Epithelial cell of prostate (primary cell): Measurements from ENCODE around the gene EOMES.
"Not testable (repeated sequence)": the region's sequence is repeated elsewhere in the genome, so short reads cannot be mapped to it uniquely, and the experiment has no call there.

Experiments
- DNase-seq: peaks from one replicate; pipeline ENCODE4 v3.0.0-alpha.2; 2011; ENCODE audit warnings: low read depth, low spot score
- H3K27ac ChIP-seq: fragments of 450-650 bp; 2 replicates; pipeline ENCODE4 v1.5.1; 2017; ENCODE audit warnings: mild to moderate bottlenecking

Gene EOMES

DNA sequence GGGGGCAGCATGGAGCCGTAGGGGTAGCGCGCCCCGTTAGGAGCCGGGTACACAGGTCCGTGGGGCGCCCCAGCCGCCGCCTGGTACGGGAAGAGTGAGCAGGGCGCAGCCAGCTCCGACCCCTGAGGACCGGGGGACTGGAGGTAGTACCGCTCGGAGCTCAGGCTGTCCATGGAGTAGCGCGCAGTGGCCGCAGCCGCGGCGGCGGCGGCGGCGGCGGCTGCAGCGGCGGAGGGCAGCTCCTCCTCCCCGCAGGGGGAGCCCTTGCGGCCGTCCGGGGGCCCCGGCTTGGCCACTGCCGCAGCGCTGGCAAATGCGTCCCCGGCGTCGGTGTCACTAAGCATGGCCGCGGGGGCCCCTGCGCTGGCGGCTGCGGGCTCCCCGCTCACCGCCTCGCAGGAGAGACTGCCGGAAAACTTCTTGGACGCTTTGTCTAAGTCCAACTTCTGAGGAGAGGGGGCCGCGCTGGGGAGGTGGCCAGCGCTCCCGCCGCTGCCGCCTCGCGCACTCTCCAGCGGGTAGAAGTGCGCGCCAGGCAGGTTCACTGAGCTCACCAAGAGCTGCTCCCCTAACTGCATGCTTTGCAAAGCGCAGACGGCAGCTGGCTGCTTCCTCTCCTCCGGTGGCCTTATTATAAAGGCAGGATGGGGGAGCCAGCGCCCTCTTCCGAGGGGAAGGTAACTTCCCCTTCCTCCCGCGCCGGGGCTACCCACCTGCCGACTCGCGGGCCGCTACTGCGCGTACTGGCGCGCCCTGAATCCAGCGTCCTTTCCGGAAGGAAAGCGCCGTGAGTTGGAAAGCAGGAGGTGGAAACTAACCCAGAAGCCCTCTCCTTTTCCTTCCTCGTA is at the start of gene EOMES:
Gene EOMES, minus strand, starts transcription at position 607 of the 848 bp plus-strand sequence. Its CDS starts 29 bp downstream, at position 578.
- DNase-seq = peak; percentile 22
- H3K27ac ChIP-seq = no peak within 1 kb of the TSS

DNA sequence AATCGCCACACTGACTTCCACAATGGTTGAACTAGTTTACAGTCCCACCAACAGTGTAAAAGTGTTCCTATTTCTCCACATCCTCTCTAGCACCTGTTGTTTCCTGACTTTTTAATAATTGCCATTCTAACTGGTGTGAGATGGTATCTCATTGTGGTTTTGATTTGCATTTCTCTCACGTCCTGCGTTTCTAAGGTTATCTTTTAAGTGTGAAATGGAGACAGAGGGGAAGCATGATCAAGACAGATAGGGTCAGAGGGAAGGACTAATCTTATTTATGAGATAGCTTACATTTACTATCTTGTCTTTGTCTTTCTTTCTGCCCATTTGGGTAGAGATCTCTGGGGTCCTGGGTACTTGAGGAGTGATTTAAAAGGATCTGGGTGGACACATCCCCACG is 48.3 kb upstream of the EOMES start:
- DNase-seq, H3K27ac ChIP-seq: not testable (repeated sequence)

DNA sequence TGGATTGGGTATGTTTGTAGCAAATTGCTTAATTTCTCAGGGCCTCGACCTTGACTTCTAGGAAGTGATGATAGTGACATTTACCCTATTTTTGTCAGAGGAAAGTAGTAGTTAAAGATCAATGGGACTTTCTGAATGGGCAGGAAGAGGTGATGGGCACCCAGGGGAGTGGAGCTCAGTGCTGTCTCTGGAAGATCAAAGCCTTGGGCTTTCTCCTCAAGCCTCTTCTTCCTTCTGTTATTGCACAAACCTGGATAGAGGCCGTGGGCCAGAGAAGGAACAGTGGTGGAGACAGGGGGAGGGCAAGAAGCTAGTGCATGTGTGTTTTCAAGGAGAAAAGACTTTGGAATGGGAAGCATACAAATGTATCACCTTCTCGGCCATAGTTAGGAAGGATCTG is 44.9 kb upstream of the EOMES start:
- DNase-seq = no peak
- no peak overlapping the region for H3K27ac ChIP-seq

DNA sequence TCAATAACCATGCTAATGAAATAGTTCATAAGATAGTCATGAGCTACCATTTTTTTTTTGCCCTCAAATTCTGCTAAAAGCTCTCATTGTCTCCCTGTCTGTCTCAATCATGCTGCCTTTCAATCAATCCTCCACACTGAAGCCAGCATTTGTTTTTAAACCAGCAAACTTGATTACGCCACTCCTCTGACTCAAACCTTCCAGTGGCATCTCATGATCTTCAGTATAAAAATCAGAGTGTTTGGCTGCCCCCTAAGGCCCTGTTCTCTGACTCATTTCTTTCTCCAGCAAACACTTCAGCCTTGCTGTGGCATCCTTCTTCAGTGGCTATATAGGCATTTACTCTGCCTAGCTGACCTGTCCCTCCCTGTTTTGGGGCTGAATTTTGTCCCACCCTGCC is 36.0 kb upstream of the EOMES start:
- DNase-seq = peak; percentile 64
- peak overlapping the region; percentile 73 for H3K27ac ChIP-seq

DNA sequence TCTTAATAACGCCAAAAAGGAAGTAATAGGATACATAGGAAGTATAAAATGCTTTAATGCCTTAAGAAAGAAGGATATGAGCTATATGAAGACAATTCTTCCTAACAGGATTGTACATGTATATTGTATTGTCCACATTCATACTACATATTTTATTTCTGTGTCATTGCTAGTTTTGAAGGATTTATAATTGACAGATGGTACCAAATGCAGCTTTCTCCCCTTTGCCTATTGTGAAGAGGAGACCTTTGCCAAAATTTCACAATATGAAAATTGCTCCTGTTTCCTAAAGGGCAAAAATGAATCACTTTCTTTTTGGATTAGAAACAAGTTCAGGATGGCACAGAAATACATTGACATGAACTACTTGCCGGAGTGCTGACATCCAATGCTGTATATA is 34.8 kb upstream of the EOMES start:
- peak; percentile 51 for DNase-seq
- H3K27ac ChIP-seq = peak overlapping the region; percentile 73

DNA sequence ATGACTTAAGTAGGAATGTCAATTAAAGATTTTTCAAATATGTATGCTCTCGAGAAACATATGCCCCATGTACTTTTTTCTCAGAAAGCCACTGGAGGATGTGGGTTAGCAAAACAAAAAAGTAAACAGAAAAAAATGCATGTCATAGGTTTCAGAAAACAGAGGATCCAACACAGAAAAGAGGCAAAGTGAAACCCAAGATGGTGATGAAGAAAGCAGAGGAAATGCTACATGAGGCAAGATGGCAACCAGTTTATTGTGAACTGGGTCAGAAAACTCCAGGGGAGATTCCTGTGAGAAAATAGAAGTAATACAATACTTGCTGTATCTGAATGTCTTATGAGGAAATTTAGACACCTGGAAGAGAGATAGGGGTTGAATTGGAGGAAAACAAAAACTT is 30.8 kb upstream of the EOMES start:
- H3K27ac ChIP-seq = no peak overlapping the region
- no peak for DNase-seq

DNA sequence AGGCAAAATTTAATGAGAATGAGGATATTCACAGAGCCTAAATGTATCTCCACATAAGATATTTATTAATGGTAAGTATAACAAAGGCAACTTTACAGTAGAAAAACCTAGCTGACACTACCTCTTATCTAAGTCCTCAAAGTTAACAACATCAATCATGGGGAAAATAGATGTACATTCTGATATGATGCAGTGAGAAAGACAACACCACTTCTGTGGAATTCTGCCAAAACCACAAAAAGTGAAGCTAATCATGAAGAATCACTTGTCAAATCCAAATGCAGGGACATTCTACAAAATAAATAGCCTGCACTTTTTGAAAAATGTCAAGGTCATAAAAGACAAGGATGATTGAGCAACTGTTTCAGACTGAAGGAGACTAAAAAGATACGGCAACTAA is 27.5 kb upstream of the EOMES start:
- DNase-seq = no peak

DNA sequence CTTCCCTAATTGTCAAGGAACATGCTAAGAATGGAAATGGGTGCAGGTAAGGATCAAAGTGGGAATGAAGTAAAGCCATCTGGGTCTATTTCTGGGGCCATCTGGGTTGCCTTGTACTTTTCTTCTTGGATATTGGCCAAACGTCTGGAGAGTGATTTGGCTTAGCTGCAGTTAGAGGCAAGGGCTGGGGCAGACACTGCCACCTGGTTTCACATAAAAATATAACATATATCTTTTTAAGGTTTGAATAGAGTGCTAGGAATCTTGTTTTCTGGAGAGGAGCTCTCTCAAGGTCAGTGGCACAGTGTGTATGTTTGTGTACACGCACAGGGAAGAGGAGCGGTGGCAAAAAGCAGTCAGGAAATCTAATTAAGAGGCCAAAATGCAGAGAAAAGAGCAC is 24.7 kb upstream of the EOMES start:
- DNase-seq = no peak
- H3K27ac ChIP-seq = no peak overlapping the region

More for the DNA sequence above, 27.5 kb upstream of the EOMES start:
- H3K27ac ChIP-seq = no peak overlapping the region

DNA sequence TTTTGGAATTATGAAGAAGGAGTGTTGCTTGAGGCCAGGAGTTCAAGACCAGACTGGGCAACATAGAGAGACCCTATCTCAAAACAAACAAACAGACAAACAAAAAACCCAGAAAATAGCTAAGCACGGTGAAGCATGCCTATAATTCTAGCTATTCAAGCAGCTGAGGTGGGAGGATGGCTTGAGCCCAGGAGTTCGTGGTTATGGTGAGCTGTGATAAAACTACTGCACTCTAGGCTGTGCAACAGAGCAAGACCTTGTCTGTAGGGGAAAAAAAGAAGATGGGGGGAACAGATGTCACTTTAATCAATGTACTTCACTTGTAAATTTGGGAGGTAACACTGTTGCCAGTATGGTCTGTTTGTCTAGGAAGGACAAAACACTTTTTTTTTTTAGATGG is 18.7 kb upstream of the EOMES start:
- no peak for DNase-seq
- no peak overlapping the region for H3K27ac ChIP-seq

DNA sequence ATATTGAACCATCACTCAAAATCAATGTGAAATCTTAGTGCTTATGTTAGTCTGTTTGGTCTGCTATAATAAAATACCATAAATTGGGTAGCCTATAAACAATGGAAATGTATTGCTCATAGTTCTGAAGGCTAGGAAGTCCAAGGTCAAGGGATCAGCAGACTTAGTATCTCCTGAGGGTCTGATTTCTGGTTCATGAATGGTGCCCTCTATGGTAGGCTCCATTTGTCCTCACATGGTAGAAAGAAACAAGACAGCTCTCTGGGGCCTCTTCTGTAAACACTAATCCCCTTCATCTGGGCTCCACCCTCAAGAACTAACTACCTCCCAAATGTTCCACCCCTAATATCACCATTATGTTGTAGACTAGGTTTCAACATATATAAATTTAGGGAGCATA is 15.0 kb upstream of the EOMES start:
- no peak overlapping the region for H3K27ac ChIP-seq
- no peak for DNase-seq

DNA sequence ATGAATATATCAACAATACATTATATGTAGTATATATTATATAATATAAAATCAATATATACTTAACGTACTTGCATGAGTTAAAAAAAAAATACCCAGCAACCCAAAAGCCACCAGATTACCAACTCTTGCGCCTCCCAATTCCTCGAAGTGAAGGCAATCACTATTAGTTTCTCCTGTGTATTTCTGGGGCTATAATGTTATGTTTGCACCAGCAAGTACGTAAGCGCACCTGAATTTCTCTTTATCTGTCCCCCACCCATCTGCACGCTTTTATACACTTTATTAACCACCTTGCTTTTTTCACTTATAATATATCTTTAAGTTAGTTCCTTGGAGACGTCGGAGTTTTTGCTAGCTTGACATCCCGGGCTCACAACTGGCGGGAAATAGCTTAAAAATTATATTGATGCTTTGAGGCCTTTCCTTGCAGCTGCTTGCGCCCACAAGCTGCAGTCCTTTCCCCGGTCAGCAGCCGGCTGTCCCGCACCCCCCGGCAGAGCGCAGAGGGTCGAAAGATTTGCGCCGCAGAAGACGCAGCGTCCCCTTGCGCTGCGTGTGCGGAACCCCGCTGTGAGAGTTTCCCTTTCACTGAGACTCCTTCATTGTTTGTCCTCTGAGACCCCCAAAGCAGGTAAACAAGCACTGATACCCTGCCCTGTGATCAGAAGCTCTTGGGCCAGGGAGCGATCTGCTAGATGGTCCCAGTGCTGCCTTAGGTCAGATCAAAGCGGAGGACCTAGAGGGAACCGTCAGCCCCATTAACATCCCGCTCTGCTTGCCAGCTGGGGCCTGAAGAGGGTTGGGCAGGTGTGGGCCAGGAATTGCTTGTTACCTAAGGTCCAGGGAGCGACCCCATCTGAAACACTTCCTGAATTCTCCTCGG is 8.9 kb upstream of the EOMES start:
- no peak for DNase-seq
- H3K27ac ChIP-seq = no peak overlapping the region

DNA sequence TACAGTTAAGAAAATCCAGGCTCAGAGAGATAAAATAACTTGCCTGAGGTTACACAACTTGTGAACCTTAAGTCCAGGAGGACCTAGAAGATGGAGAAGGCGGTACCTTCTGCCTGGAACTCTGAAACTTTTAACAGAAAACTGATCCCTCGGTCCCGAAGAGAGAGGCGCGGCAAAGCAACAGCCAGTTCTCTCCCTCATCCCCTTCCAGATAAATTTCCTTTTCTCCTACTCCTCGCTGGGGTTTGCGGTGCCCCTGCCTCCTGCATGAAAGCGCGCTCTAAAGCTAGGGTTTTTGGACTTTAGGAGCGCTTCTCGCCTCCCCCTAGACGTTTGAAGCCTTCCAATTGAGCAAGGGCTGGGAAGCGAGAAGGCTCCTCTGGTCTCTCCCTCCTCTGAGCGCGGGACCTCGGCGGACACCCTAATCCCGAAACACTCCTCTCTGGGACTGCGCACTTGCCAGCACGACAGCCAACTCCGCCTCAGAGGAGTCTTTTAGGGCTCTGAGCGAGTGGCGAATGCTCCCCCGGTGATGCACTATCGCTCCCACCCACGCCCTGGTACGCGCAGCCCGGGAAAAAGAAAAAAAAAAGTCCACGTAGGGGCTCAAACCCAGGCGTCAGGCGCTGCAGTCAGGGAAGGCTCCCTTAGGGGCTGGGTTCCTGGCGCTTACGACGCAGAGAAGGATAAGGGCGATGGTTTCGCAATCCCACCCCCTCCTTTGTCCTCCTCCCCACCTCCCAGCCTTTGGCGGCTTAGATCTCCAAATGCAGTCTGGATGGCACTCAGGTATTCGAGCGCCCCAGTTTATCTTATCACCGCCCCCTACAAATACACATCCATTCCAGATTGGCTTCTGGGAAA is 7.9 kb upstream of the EOMES start:
- H3K27ac ChIP-seq = no peak overlapping the region
- no peak for DNase-seq

DNA sequence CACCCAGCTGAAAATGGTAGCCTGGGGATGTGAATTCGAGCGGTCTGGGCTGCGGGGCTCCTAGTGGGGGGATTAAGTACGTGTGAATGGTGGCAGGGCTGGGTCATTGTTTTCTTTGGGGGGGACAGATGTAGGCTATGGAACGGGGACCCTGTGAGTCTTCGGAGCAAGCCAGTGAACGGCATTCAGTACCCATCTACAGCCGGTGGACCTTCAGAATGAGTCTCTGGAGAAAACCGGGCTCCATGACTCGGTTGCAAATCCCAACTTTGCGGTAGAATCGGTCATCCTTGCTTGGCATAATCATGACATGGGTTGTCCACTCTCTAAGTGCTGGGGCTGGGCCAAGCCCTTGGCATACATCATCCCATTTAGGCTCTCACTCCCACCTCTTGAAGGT is 7.2 kb upstream of the EOMES start:
- DNase-seq = no peak
- no peak overlapping the region for H3K27ac ChIP-seq

DNA sequence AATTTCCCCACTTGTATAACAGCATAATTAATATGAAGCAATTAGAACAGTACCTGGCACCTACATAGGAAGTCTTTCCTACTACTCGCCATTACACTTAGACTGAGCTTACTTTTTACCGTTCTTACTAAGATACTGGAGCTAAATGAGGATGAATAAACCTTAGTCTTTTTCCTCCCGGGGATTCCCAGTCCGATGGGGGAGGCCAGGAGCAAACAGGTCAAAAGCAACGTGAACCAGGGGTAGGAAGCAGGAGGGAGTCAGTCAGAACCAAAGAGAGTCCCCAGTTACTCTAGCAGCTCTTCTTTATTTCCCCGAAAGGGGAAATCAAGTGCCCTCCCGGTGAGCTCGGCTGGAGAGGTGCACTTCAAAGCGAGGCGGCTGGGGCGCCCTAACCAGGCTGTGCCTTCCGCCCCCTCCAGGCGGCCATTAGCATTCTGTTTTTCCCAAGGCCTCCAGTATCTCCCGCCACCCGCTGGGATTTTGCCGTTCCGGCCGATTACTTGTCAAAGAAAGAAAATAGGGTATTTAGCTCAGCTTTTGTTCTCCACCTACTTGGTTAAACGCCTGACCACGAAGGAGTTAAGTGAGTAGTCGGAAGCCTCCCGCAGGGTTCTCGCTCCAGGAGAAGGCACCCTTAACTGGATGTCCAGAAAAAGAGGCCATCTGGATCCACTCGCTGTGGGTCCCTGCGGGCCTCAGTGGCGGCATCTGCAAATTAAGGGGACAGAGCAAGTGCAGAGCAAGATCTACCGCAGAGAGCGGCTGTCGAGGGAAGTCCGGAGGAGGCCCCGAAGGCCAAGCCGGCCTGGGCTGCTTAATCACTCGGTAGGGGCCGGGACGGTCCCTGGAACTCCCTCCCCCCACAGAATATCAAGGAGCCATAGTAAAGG is 6.3 kb upstream of the EOMES start:
- no peak overlapping the region for H3K27ac ChIP-seq
- no peak for DNase-seq

DNA sequence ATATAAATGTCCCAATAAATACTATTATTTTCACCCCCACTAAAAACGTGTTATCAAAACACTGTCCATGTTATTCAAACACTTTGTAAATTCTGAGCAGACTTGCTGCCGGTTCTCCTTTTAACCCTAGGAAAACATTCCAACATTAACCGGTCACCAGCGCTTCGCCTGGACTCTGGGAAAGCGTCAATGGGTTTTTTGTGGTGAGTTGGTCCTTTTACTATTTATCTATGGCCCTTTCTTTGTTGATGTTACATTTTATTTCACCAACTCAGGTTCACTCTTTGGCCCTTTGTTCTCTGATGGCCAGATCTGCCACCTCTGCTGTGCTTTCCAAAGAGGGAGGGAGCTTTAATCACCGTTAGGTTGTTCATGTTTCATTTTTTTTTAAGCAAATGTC is 4.1 kb upstream of the EOMES start:
- H3K27ac ChIP-seq = no peak overlapping the region
- no peak for DNase-seq

DNA sequence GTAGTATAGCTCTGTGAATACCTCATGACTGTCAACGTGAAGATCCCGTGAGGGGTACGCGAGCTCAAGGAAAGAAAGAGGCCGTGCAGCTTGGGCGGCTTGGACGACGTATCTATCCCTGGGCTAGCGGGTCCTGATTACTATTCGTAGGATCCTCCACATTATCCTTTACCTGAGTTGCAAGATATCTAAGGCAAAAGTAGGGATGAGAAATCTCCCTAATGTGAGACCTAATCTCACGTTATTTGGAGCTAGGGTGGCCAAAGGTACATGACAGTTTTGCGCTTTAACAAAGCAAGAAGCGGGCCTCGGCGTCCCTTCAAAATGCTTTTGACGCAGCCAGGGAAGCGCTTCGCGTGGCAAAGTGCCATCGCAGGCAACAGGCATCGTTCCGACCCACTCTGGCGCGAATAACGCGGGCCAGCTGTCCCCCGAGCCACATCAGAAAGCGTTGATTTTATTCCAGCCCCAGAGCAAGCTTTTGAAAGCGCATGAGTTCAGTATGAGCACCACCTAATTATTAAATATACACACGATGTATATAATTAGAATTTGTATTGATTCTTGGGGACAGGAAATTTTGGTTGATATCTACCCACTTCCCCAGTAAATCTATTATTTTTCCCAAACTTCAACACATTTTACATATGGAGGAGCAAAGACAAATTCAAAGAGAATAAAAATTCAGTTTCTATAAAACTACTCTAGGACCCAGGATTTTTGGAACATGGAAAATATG is 2.5 kb upstream of the EOMES start:
- no peak overlapping the region for H3K27ac ChIP-seq
- no peak for DNase-seq

DNA sequence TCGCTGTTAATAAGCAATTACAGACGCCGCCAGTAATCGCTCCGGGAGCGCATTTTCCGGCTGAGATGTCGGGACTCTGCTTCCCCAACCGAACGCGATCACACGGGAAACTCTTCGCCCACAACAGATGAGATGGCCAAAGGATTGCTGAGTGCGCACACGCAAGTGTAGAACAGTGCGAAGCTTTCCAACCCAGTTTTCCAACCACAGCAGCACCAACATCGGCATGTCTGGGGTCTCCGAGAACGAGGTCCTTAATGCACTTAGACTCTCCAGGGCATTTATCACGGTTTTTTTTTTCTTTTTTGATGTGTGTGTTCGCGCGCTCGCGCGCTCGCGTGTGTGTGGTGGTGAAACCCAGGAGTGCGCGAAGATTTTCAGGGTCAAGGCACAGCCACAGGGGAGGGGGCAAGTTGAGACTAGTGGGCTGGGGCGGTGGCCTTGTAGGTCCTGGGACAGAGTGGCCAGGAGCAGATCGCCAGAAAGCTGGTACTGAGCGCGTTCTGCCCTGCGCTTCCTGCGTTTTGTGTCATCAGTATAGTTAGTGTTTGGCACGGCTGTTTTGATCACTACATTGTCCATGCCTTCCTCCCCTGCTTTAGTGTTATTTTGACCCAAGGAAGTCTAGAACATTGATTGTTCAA is 1.8 kb upstream of the EOMES start:
- H3K27ac ChIP-seq = no peak overlapping the region
- no peak for DNase-seq

DNA sequence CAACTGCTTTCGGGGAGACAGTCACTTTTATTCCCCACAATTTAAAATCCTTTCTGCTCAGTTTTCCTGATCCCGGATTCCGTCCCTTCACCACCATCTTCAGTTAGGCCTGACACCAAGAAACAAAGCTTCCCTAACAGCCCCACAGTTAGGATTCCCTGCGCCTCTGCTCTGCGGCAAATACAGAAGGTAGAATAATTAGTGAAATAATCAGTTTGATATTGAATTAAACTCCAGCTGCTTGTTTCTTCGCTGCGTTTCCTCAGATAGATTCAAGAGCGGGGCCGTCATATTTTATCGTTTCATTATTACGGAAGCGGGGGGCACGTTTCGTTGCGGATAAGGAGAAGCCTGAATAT is 1.3 kb upstream of the EOMES start:
- H3K27ac ChIP-seq = no peak overlapping the region
- DNase-seq = no peak
